ENCODE results near the gene RNF11.

Gene RNF11

DNA sequence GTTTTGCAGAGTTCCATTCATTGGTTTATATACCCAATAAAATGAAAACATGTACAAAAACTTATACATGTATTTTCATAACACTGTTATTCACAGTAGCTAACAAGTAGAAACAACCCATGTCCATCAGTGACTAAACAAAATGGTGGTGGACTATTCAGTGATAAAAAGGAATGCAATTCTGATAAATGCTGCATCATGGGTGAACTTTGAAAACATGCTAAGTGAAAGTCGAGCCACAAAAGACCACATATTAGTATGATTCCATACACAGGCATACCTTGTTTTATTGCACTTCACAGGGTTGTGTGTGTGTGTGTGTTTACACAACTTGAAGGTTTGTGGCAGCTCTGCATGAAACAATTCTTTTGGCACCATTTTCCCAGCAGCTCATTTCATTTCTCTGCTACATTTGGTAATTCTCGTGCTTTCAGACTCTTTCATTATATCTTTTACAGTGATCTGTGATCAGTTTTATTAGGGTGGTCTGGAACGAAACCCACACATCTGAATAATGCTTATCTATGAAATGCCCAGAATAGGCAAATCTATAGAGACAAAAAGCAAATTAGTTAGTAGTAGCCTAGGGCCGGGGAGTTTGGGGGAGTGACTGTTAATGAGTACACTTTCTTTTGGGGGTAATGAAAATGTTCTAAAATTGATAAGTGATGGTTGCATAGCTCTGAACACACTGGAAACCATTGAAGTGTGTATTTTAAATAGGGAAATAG, 27.2 kb downstream of the RNF11 start:
- POLR2A ChIA-PET: no interaction called here
- TF ChIP-seq, protein P1, sequence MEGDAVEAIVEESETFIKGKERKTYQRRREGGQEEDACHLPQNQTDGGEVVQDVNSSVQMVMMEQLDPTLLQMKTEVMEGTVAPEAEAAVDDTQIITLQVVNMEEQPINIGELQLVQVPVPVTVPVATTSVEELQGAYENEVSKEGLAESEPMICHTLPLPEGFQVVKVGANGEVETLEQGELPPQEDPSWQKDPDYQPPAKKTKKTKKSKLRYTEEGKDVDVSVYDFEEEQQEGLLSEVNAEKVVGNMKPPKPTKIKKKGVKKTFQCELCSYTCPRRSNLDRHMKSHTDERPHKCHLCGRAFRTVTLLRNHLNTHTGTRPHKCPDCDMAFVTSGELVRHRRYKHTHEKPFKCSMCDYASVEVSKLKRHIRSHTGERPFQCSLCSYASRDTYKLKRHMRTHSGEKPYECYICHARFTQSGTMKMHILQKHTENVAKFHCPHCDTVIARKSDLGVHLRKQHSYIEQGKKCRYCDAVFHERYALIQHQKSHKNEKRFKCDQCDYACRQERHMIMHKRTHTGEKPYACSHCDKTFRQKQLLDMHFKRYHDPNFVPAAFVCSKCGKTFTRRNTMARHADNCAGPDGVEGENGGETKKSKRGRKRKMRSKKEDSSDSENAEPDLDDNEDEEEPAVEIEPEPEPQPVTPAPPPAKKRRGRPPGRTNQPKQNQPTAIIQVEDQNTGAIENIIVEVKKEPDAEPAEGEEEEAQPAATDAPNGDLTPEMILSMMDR (IDR thresholded peaks at IDR 0.05; ENCODE audit: control extremely low read depth, extremely low read depth, low read depth, missing control alignments): no peak
- no peak for DNase-seq (ENCODE audit: extremely low spot score)
- CTCF ChIA-PET: interaction anchor here (1.2 to 8.0 kb wide), 4 partner anchors 9 to 70 kb away, joined by 3 to 46 read pairs (median 5); no protein-coding TSS in a partner anchor

DNA sequence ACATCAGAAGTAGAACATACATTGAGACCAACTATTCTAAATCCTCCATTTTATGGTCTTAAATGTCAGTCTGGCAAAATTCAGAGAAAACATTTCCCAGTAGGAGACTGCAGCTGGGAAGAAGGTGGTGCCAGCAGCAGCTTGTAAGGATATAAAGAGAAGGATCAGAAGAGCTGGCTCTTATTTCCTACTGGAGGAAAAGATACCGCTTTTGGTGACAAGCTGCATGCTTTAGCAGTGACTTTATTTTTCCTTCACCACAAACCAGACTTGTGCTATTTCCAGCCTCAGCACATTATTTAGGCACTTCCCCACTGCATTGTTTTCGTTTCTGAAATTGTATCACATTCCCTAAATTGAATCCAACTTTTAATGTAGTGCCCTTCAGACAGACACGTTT, 28.4 kb downstream of the RNF11 start:
- no peak for DNase-seq (ENCODE audit: extremely low spot score)
- TF ChIP-seq, protein P1 (IDR thresholded peaks at IDR 0.05; ENCODE audit: control extremely low read depth, extremely low read depth, low read depth, missing control alignments): no peak
- POLR2A ChIA-PET: no interaction called here
- CTCF ChIA-PET: interaction anchor here (0.9 to 8.0 kb wide), 4 partner anchors 9 to 31 kb away, joined by 3 to 46 read pairs (median 14); no protein-coding TSS in a partner anchor

DNA sequence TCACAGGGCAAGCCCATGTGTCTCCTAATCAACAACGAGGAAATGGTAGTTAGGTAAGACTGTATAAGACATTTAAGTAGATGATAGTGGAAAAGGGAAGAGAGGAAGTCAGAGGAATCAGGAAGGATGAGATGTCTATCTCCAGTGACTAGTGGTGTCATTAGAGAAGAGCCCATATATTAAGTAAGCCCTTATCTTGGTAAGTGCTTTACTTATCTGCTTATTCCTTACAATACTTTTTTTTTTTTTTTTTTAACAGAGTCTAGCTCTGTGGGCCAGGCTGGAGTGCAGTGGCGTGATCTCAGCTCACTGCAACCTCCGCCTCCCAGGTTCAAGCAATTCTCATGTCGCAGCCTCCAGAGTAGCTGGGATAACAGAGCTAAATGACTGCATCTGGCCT, 29.5 kb downstream of the RNF11 start:
- POLR2A ChIA-PET: interaction anchor here (0.5 kb wide), 1 partner anchor 12 kb away, joined by 5 read pairs; no protein-coding TSS in a partner anchor
- CTCF ChIA-PET: interaction anchor here (1.0 to 8.0 kb wide), 4 partner anchors 10 to 40 kb away, joined by 3 to 46 read pairs (median 16); no protein-coding TSS in a partner anchor

DNA sequence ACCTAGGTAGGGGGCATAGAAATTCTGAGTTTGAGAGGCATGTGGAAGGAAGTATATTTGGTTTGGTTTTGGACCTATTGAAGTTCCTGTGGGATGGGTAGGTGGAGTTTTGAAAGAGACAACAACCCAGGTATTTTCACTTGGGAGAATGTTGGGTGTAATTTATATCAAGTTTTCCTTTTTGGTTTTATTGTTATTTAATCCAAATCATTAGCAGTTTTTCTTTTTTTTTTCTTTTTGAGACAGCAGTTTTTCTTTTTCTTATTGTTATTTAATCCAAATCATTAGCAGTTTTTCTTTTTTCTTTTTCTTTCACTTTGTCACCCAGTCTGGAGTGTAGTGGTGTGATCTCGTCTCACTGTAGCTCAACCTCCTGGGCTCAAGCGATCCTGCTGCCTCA, 30.1 kb downstream of the RNF11 start:
- ChIA-PET POLR2A (interaction anchor here (0.5 kb wide), 1 partner anchor 11 kb away, joined by 5 read pairs; no protein-coding TSS in a partner anchor), CTCF (interaction anchor here (1.0 to 8.0 kb wide), 4 partner anchors 10 to 39 kb away, joined by 3 to 46 read pairs (median 16); no protein-coding TSS in a partner anchor)
- DNase-seq (ENCODE audit: extremely low spot score): no peak
- TF ChIP-seq, protein P1 (IDR thresholded peaks at IDR 0.05; ENCODE audit: control extremely low read depth, extremely low read depth, low read depth, missing control alignments): no peak

More for the DNA sequence above, 29.5 kb downstream of the RNF11 start:
- TF ChIP-seq, protein P1 (IDR thresholded peaks at IDR 0.05; ENCODE audit: control extremely low read depth, extremely low read depth, low read depth, missing control alignments): no peak
- no peak for DNase-seq (ENCODE audit: extremely low spot score)

DNA sequence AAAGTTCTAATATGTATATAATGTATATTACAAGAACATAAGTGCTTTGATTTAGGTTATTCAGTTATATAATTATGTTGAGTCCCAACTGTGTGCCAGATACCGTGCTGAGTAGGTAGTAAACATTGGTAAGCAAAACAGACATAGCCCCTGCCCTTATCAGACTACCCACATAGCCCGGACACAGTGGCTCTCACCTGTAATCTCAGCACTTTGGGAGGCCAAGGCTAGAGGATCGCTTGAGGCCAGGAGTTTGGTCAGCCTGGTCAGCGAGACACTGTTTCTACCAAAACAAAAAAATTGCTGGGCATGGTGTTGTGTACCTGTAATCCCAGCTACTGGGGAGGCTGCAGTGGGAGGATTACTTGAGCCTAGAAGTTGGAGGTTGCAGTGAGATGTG, 30.7 kb downstream of the RNF11 start:
- no peak for DNase-seq (ENCODE audit: extremely low spot score)
- POLR2A ChIA-PET: no interaction called here
- CTCF ChIA-PET: interaction anchor here (0.9 to 8.0 kb wide), 8 partner anchors 10 to 75 kb away, joined by 3 to 46 read pairs (median 8); partner anchors contain the start of gene RNF11
- TF ChIP-seq, protein P1 (IDR thresholded peaks at IDR 0.05; ENCODE audit: control extremely low read depth, extremely low read depth, low read depth, missing control alignments): no peak

DNA sequence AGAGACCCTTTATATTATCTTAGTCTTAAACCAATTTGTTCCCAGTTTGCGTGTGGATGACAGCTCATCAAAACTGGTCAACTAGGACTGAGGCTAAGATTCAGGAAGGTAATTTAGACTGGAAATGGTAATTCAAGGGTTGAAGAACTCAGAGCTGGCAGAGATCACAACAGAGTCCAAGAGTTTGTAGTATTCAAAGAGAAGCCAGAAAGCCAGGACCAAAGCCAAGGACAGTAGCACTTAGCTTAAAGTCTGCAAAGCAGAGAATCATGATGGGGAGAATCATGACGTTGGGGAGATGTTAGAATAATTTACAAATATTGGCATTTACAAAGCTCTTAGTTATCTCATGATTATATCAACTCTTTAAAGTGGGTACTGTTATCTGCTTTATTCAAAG, 32.6 kb downstream of the RNF11 start:
- no peak for DNase-seq (ENCODE audit: extremely low spot score)
- TF ChIP-seq, protein P1 (IDR thresholded peaks at IDR 0.05; ENCODE audit: control extremely low read depth, extremely low read depth, low read depth, missing control alignments): no peak
- POLR2A ChIA-PET: no interaction called here
- CTCF ChIA-PET: interaction anchor here (1.0 to 8.0 kb wide), 7 partner anchors 11 to 70 kb away, joined by 3 to 46 read pairs (median 8); no protein-coding TSS in a partner anchor

Measured in GM10248 (cell line).